ENCODE measurements around the gene GPR151.

DNA sequence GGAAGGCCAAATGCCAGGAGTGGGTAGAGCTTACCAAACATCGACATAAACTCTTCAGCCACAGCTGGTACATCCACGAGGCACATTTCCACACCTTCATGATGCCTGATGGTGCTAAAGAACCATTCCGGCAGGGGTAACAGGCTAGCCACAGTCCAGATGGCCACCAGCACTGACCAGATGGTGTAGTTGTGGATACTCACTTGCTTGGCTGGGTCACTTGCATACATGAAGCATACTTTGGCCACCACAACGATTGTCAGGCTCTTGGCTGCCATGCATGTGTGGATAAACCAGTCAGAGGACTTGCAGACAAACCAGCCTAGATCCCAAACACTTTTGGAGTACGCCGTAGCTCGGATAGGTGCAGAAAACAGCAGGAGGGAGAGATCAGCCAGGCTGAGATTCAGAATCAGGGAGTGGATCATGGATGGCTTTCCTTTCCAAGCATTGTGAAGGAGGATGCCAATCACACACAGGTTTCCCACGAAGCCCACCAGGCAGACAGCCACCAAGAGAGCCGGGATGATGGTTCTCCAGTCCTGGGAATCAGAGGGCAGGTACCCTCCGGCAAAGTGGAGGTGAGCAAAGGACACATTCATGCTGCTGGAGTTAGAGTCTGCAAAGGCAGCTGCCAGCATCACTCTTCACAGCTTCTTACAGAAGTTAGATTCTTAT, 378 bp downstream of the GPR151 start:
- TF ChIP-seq, protein P1, sequence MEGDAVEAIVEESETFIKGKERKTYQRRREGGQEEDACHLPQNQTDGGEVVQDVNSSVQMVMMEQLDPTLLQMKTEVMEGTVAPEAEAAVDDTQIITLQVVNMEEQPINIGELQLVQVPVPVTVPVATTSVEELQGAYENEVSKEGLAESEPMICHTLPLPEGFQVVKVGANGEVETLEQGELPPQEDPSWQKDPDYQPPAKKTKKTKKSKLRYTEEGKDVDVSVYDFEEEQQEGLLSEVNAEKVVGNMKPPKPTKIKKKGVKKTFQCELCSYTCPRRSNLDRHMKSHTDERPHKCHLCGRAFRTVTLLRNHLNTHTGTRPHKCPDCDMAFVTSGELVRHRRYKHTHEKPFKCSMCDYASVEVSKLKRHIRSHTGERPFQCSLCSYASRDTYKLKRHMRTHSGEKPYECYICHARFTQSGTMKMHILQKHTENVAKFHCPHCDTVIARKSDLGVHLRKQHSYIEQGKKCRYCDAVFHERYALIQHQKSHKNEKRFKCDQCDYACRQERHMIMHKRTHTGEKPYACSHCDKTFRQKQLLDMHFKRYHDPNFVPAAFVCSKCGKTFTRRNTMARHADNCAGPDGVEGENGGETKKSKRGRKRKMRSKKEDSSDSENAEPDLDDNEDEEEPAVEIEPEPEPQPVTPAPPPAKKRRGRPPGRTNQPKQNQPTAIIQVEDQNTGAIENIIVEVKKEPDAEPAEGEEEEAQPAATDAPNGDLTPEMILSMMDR (IDR thresholded peaks at IDR 0.05; ENCODE audit: insufficient read depth, low read length) = no peak
- no peak for TF ChIP-seq GABPA (IDR thresholded peaks at IDR 0.05; ENCODE audit: low read depth)
